Measurements from ENCODE around the gene TESK2. TPM values are rescaled to one million over a fixed set of nuclear protein-coding genes. Genes with fewer than 3 reads are reported as not detected.

Gene TESK2
- polyA plus RNA-seq, 3 donors, result 3.9 to 13.1 (median 4.1) TPM

DNA sequence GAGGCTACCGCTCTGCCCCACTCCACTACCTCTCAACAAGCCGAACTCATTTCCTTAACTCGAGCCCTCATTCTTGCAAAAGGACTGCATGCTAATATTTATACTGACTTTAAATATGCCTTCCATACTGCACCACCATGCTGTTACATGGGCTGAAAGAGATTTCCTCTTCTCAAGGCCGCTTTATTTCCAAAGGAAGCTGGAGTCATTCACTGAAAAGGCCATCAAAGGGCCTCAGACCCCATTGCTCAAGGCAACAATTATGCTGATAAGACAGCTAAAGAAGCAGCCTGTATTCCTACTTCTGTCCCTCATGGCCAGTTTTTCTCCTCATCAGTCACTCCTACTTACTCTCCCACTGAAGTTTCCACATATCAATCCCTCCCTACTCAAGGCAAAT lies 171.2 kb downstream of the TESK2 start:
- intact Hi-C loops (cut with micrococcal nuclease), result no loop called here
- no peak for DNase-seq
- WGBS (ENCODE audit: insufficient coverage), result 100% methylated on average over 1 of the region's 4 CpGs
- Histone ChIP-seq H3K27ac (ENCODE audit: low read depth in 1 of 2, low read length in 2 of 2) (no peak overlapping the region), H3K36me3 (replicated peaks in 1 of 2; ENCODE audit: control insufficient read depth in 1 of 2, insufficient read depth in 2 of 2, low read length in 2 of 2) (no peaks in the 10 kb centered on the region), H3K9ac (ENCODE audit: insufficient read depth, low read length, poor library complexity, severe bottlenecking) (no peak overlapping the region), H3K9me3 (replicated peaks in 1 of 2; ENCODE audit: control insufficient read depth in 1 of 2, insufficient read depth in 1 of 2, low read length in 2 of 2) (peaks cover 0 to 4% of the 10 kb centered on the region in 2 donors), H2AFZ (ENCODE audit: insufficient read depth, low read depth, low read length, poor library complexity, severe bottlenecking) (no peak overlapping the region), H3K4me1 (ENCODE audit: control insufficient read depth in 1 of 2, insufficient read depth in 2 of 2, low read length in 2 of 2) (no peaks in the 10 kb centered on the region), H4K20me1 (ENCODE audit: insufficient read depth, low read length) (no peaks in the 10 kb centered on the region), H3K4me2 (replicated peaks; ENCODE audit: extremely low read depth, low read length, poor library complexity, severe bottlenecking) (no peak overlapping the region), H3K27me3 (ENCODE audit: control insufficient read depth in 2 of 2, insufficient read depth in 2 of 2, low read length in 2 of 2) (no peaks in the 10 kb centered on the region), H3K4me3 (replicated peaks in 1 of 3; ENCODE audit: low read depth in 2 of 3, low read length in 3 of 3) (no peak overlapping the region), H3K79me2 (ENCODE audit: insufficient read depth, low read length) (no peaks in the 10 kb centered on the region)
- TF ChIP-seq, protein P1, sequence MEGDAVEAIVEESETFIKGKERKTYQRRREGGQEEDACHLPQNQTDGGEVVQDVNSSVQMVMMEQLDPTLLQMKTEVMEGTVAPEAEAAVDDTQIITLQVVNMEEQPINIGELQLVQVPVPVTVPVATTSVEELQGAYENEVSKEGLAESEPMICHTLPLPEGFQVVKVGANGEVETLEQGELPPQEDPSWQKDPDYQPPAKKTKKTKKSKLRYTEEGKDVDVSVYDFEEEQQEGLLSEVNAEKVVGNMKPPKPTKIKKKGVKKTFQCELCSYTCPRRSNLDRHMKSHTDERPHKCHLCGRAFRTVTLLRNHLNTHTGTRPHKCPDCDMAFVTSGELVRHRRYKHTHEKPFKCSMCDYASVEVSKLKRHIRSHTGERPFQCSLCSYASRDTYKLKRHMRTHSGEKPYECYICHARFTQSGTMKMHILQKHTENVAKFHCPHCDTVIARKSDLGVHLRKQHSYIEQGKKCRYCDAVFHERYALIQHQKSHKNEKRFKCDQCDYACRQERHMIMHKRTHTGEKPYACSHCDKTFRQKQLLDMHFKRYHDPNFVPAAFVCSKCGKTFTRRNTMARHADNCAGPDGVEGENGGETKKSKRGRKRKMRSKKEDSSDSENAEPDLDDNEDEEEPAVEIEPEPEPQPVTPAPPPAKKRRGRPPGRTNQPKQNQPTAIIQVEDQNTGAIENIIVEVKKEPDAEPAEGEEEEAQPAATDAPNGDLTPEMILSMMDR (IDR thresholded peaks at IDR 0.05), result no peak
- H3K27ac Mint-ChIP-seq, result no peak overlapping the region
- peaks cover 0 to 6% (median 5%) of the 10 kb centered on the region in 7 donors for H3K9me3 Mint-ChIP-seq
- no peaks in the 10 kb centered on the region for H3K36me3 Mint-ChIP-seq
- H3K4me3 Mint-ChIP-seq, result no peak overlapping the region
- H3K4me1 Mint-ChIP-seq, result no peaks in the 10 kb centered on the region
- peaks cover 0 to 2% (median 2%) of the 10 kb centered on the region in 3 donors for H3K27me3 Mint-ChIP-seq (ENCODE audit: low read depth in 3 of 3)

- Histone ChIP-seq H3K4me3 (replicated peaks in 1 of 3; ENCODE audit: low read depth in 2 of 3, low read length in 3 of 3) (no peak overlapping the region), H3K4me2 (replicated peaks; ENCODE audit: extremely low read depth, low read length, poor library complexity, severe bottlenecking) (no peak overlapping the region), H3K27me3 (ENCODE audit: control insufficient read depth in 2 of 2, insufficient read depth in 2 of 2, low read length in 2 of 2) (no peaks in the 10 kb centered on the region), H3K36me3 (replicated peaks in 1 of 2; ENCODE audit: control insufficient read depth in 1 of 2, insufficient read depth in 2 of 2, low read length in 2 of 2) (no peaks in the 10 kb centered on the region), H3K79me2 (ENCODE audit: insufficient read depth, low read length) (no peaks in the 10 kb centered on the region), H4K20me1 (ENCODE audit: insufficient read depth, low read length) (no peaks in the 10 kb centered on the region), H3K27ac (ENCODE audit: low read depth in 1 of 2, low read length in 2 of 2) (no peak overlapping the region), H3K4me1 (ENCODE audit: control insufficient read depth in 1 of 2, insufficient read depth in 2 of 2, low read length in 2 of 2) (no peaks in the 10 kb centered on the region), H3K9ac (ENCODE audit: insufficient read depth, low read length, poor library complexity, severe bottlenecking) (no peak overlapping the region), H3K9me3 (replicated peaks in 1 of 2; ENCODE audit: control insufficient read depth in 1 of 2, insufficient read depth in 1 of 2, low read length in 2 of 2) (peaks cover 0 to 4% of the 10 kb centered on the region in 2 donors), H2AFZ (ENCODE audit: insufficient read depth, low read depth, low read length, poor library complexity, severe bottlenecking) (no peak overlapping the region)
- 100% methylated on average over 1 of the region's 4 CpGs for WGBS (ENCODE audit: insufficient coverage)
- H3K36me3 Mint-ChIP-seq, result no peaks in the 10 kb centered on the region
- TF ChIP-seq, protein P1 (IDR thresholded peaks at IDR 0.05), result no peak
- peaks cover 0 to 7% (median 5%) of the 10 kb centered on the region in 7 donors for H3K9me3 Mint-ChIP-seq
- H3K4me1 Mint-ChIP-seq, result no peaks in the 10 kb centered on the region
- no peak for DNase-seq
- intact Hi-C loops (cut with micrococcal nuclease), result no loop called here
- no peak overlapping the region for H3K27ac Mint-ChIP-seq
- H3K4me3 Mint-ChIP-seq, result no peak overlapping the region
- H3K27me3 Mint-ChIP-seq (ENCODE audit: low read depth in 3 of 3), result peaks cover 0 to 3% (median 2%) of the 10 kb centered on the region in 3 donors
These were observed 173.8 kb downstream of the TESK2 start for GRCh38 chr1:45317166-45317565.

Measured in CD14-positive monocyte (primary cell).